RWPE2 (cell line): Measurements from ENCODE around the gene CREB3L1.

ENCODE experiments used
- ATAC-seq: fragments of 200-7000 bp; cut with Tn5 transposase; 3 replicates; pipeline ENCODE4 v1.9.1; 2021; ENCODE audit warnings: low read depth
- DNase-seq: peaks from one replicate; pipeline ENCODE4 v3.0.0-alpha.2; 2020; ENCODE audit warnings: low spot score
- H3K27ac ChIP-seq: fragments of 450-650 bp; 2 replicates; pipeline ENCODE4 v1.5.1; 2017; ENCODE audit warnings: mild to moderate bottlenecking; ENCODE audit not compliant: poor library complexity, severe bottlenecking
- H3K27me3 ChIP-seq: fragments of 250-450 bp; sonication (Bioruptor Pico); 2 replicates; pipeline ENCODE4 v1.5.1; 2021; ENCODE audit warnings: mild to moderate bottlenecking, moderate library complexity; ENCODE audit not compliant: insufficient read depth, poor library complexity, severe bottlenecking
- H3K36me3 ChIP-seq: fragments of 250-450 bp; sonication (Bioruptor Pico); 2 replicates; pipeline ENCODE4 v1.5.1; 2020; ENCODE audit warnings: low read depth, mild to moderate bottlenecking, moderate library complexity
- H3K4me1 ChIP-seq: fragments of 250-450 bp; sonication (Bioruptor Pico); 2 replicates; pipeline ENCODE4 v1.5.1; 2021; ENCODE audit warnings: mild to moderate bottlenecking, moderate library complexity; ENCODE audit not compliant: insufficient read depth, poor library complexity, severe bottlenecking
- H3K4me3 ChIP-seq: fragments of 250-450 bp; sonication (Bioruptor Pico); 2 replicates; pipeline ENCODE4 v1.5.1; 2021; ENCODE audit warnings: mild to moderate bottlenecking, moderate library complexity; ENCODE audit not compliant: severe bottlenecking
- H3K9me3 ChIP-seq: fragments of 250-450 bp; sonication (Bioruptor Pico); 2 replicates; pipeline ENCODE4 v1.5.1; 2021; ENCODE audit warnings: mild to moderate bottlenecking, moderate library complexity; ENCODE audit not compliant: severe bottlenecking
- TF ChIP-seq, protein P1 (sequence below): fragments of 450-650 bp; IDR thresholded peaks from one replicate; pipeline ENCODE4 v1.5.1; 2017; ENCODE audit warnings: mild to moderate bottlenecking, moderate library complexity; ENCODE audit not compliant: poor library complexity, severe bottlenecking

The CREB3L1 gene

DNA sequence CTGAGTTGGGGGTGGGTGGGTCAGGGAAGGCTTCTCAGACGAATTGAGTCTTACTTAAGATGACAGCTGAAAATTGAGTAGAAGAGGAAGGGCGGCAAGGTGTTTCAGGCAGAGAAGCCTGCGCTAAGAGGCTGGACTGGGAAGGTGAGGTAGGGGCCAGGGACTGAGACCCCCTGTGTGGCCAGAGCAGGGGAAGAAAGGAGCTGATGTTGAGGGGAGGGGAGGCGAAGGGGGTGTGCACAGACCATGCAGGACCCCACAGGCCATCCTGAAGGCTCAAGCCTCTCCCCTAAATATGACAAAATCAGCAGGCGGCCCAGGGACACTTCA is 40.6 kb upstream of the CREB3L1 start:
- Histone ChIP-seq H3K9me3 (no peaks in the 10 kb centered on the region), H3K36me3 (no peaks in the 10 kb centered on the region), H3K27me3 (no peaks in the 10 kb centered on the region), H3K4me1 (peaks cover 17% of the 10 kb centered on the region), H3K4me3 (peak overlapping the region; percentile 37), H3K27ac (peak overlapping the region; percentile 75)
- TF ChIP-seq, protein P1, sequence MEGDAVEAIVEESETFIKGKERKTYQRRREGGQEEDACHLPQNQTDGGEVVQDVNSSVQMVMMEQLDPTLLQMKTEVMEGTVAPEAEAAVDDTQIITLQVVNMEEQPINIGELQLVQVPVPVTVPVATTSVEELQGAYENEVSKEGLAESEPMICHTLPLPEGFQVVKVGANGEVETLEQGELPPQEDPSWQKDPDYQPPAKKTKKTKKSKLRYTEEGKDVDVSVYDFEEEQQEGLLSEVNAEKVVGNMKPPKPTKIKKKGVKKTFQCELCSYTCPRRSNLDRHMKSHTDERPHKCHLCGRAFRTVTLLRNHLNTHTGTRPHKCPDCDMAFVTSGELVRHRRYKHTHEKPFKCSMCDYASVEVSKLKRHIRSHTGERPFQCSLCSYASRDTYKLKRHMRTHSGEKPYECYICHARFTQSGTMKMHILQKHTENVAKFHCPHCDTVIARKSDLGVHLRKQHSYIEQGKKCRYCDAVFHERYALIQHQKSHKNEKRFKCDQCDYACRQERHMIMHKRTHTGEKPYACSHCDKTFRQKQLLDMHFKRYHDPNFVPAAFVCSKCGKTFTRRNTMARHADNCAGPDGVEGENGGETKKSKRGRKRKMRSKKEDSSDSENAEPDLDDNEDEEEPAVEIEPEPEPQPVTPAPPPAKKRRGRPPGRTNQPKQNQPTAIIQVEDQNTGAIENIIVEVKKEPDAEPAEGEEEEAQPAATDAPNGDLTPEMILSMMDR: no peak
- ATAC-seq (no peak), DNase-seq (no peak)

DNA sequence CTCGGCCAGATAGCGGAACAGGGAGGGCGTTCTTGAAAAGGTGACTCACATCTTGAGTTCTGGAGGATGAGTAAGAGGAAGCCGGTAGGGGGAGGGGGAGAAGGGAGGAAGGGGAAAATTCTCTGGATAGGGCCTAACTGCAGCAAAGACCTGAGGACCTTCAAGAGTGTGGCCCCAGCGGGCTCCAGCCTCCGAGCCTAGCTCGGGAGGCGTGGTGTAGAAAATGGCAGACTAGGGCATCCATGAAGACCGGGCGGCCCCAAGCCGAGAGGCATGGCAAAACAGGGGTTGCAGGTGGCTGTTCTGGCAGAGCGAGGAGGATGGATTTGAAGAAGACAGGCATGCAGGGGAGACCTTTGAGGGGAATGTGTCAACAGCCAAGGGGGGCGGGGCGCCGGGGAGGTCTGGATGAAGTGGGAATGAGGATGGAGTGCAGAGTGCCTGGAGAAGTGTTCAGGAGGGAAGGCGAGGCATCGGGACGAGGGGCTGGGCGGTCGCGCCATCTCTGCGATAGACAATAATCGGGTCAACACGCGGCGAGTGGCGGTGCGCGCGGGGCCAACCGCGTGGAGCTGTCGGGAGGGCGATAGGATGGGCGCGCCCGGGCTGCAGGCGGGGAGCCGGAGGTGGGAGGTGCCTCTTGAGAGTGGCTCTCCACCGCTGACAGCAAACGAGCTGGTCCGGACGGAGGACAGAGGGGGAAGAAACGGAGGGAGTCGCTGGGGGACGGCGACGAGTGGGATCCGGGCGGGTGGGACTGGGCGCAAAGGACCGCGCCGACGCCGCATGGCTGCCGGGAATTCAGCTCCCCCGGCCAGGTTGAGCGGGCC is 40.0 kb upstream of the CREB3L1 start:
- Histone ChIP-seq H3K4me1 (peaks cover 17% of the 10 kb centered on the region), H3K4me3 (peak overlapping the region; percentile 37), H3K9me3 (no peaks in the 10 kb centered on the region), H3K36me3 (no peaks in the 10 kb centered on the region), H3K27me3 (no peaks in the 10 kb centered on the region), H3K27ac (peak overlapping the region; percentile 75)
- TF ChIP-seq, protein P1: no peak
- ATAC-seq: peak; percentile 57
- DNase-seq: peak; percentile 79

DNA sequence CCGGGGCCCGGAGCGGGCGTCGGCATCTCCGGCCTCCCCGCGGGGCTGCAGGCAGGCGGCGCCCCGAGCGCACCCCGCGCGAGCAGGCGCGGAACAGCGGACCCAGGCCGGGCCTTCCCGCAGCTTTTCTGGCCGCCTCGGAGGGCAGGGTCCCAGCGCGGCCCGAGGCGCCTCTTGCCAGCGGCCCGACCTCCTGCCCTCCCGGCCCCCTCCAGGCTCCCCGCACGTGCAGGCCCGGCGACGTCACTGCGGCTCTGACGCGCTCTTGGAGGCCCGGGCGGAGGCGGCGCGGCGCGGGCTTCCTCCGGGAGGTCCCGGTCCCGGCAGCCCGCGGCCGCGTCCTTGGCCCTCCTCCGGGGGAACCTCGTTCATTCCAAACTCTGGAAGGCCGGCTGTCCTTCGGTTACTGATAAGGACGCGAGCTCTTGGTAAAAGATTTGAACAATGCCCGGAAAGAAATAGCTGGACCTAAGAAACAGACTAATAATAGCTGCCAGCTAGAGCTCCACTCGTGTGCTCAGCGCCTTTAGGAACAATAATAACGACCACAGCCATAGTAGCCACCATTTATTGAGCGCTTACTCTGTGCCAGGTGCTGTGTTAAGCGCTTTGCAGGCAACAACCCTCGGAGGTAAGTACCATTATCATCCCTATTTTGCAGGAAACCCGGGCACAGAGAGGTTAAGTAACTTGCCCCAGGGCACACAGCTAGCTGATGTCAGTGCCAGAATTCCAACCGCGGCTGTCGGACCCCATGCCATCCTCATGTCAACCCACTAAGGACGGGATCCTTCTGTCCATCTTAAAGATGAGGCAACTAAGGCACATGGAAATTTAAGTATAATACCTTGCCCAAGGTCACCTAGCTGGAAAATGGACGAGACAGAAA is 39.1 kb upstream of the CREB3L1 start:
- TF ChIP-seq, protein P1: no peak
- ATAC-seq (peak; percentile 33), DNase-seq (no peak)
- no peaks in the 10 kb centered on the region for H3K27me3 ChIP-seq
- peak overlapping the region; percentile 75 for H3K27ac ChIP-seq
- no peaks in the 10 kb centered on the region for H3K36me3 ChIP-seq
- peak overlapping the region; percentile 37 for H3K4me3 ChIP-seq
- no peaks in the 10 kb centered on the region for H3K9me3 ChIP-seq
- H3K4me1 ChIP-seq: peaks cover 23% of the 10 kb centered on the region

DNA sequence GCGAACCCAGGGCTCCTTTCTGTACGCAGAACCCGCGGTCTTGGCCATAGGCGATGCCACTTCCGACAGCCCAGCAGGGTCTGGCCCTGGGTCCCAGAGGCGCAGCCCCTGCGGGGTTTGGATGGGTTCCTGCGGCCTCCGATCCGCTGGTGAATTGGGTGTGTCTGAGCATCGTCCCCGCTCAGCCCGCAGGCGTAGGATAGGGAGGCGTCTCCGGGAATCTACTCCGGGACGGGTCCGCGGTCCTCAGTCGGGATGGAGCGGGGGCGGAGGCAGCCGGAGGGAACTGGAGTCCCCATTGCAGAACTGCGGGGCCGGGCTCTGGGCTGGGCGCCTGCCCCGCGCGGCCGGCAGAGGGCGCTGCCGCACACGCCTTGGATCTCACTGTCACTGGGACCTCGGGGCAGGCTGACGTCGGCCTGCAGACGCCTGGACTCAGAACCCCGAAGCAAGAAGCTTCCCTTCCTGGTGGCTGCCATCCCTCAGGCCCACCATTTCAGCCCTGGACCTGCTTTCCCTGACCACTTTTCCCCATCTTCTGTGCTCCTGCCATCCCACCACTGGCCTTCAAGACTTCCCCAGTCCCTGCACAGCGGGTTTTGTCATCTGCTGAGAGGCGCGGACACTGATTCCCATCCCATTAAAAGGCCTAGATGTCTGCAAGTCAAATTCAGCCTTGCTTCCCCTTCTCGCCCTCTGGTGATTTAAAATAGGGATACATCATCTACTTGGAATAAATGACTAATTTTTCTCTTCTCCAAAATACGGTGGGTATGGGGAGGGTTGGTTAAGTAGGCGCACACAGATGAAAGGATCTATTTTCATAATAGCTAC is 38.3 kb upstream of the CREB3L1 start:
- no peaks in the 10 kb centered on the region for H3K27me3 ChIP-seq
- H3K4me3 ChIP-seq: peak overlapping the region; percentile 37
- H3K36me3 ChIP-seq: no peaks in the 10 kb centered on the region
- ATAC-seq (peak; percentile 70), DNase-seq (peak; percentile 81)
- peak overlapping the region; percentile 75 for H3K27ac ChIP-seq
- H3K4me1 ChIP-seq: peaks cover 26% of the 10 kb centered on the region
- TF ChIP-seq, protein P1: peak; percentile 98
- no peaks in the 10 kb centered on the region for H3K9me3 ChIP-seq
